GM23338 (cell line): ENCODE data around the gene NANS. TPM values are rescaled to one million over a fixed set of nuclear protein-coding genes. Genes with fewer than 3 reads are reported as not detected.
A peak's percentile ranks its signal among the peaks of the same experiment; 100 is the strongest.

Source experiments
- ATAC-seq: fragments of 200-7000 bp; cut with Tn5 transposase; 3 replicates; pipeline ENCODE4 v1.9.1; 2020
- DNase-seq: peaks from one replicate; pipeline ENCODE4 v3.0.0-alpha.2; 2015; ENCODE audit warnings: low spot score
- H2AFZ ChIP-seq: fragments of 200-600 bp; sonication (generic); 2 replicates; pipeline ENCODE4 v1.8.0; 2016; ENCODE audit warnings: antibody characterized with exemption, mild to moderate bottlenecking, moderate library complexity
- H3F3A ChIP-seq: fragments of 200-600 bp; sonication (generic); replicated peaks from 2 replicates; pipeline ENCODE4 v1.8.0; 2017; ENCODE audit warnings: antibody characterized with exemption, mixed run types, low read depth
- H3K27ac ChIP-seq: fragments of 200-600 bp; sonication (generic); 2 replicates; pipeline ENCODE4 v1.6.1; 2016; ENCODE audit warnings: low read depth
- H3K27me3 ChIP-seq: fragments of 200-600 bp; sonication (generic); 2 replicates; pipeline ENCODE4 v1.8.0; 2016; ENCODE audit warnings: mild to moderate bottlenecking, mixed run types, moderate library complexity; ENCODE audit not compliant: insufficient read depth
- H3K36me3 ChIP-seq: fragments of 200-600 bp; sonication (generic); 2 replicates; pipeline ENCODE4 v1.8.0; 2016; ENCODE audit warnings: mild to moderate bottlenecking; ENCODE audit not compliant: insufficient read depth
- H3K4me1 ChIP-seq: fragments of 200-600 bp; sonication (generic); 2 replicates; pipeline ENCODE4 v1.8.0; 2016; ENCODE audit warnings: mild to moderate bottlenecking, moderate library complexity; ENCODE audit not compliant: insufficient read depth
- H3K4me2 ChIP-seq: fragments of 200-600 bp; sonication (generic); 2 replicates; pipeline ENCODE4 v1.7.1; 2017; ENCODE audit warnings: mixed run types
- H3K4me3 ChIP-seq: fragments of 200-600 bp; sonication (generic); 2 replicates; pipeline ENCODE4 v1.6.1; 2016; ENCODE audit warnings: mixed run types
- H3K79me2 ChIP-seq: fragments of 200-600 bp; sonication (generic); replicated peaks from 2 replicates; pipeline ENCODE4 v1.8.0; 2017; ENCODE audit warnings: mild to moderate bottlenecking; ENCODE audit not compliant: insufficient read depth
- H3K9me2 ChIP-seq: fragments of 200-600 bp; sonication (generic); 2 replicates; pipeline ENCODE4 v1.8.0; 2017; ENCODE audit not compliant: insufficient read depth
- H4K20me1 ChIP-seq: fragments of 200-600 bp; sonication (generic); replicated peaks from 2 replicates; pipeline ENCODE4 v1.8.0; 2017; ENCODE audit warnings: mild to moderate bottlenecking; ENCODE audit not compliant: insufficient read depth
- H3K27ac Mint-ChIP-seq: 2 replicates; pipeline ENCODE4 v1.8.0; 2020; ENCODE audit warnings: inconsistent platforms, mild to moderate bottlenecking, moderate library complexity, mixed read lengths
- H3K27me3 Mint-ChIP-seq: 3 replicates; pipeline ENCODE4 v1.8.0; 2022; ENCODE audit warnings: low read depth, mild to moderate bottlenecking, moderate library complexity, mixed read lengths, inconsistent platforms; ENCODE audit not compliant: insufficient read depth, poor library complexity
- H3K36me3 Mint-ChIP-seq: 3 replicates; pipeline ENCODE4 v1.8.0; 2021; ENCODE audit warnings: low read depth, mild to moderate bottlenecking, inconsistent platforms, moderate library complexity, mixed read lengths
- H3K4me1 Mint-ChIP-seq: 3 replicates; pipeline ENCODE4 v1.8.0; 2020; ENCODE audit warnings: mild to moderate bottlenecking, inconsistent platforms, mixed read lengths
- H3K4me3 Mint-ChIP-seq: 3 replicates; pipeline ENCODE4 v1.8.0; 2021; ENCODE audit warnings: moderate library complexity, mild to moderate bottlenecking, inconsistent platforms, mixed read lengths
- H3K9me3 Mint-ChIP-seq: 3 replicates; pipeline ENCODE4 v1.8.0; 2020; ENCODE audit warnings: moderate library complexity, mild to moderate bottlenecking, inconsistent platforms, mixed read lengths
- CREB1 ChIP-seq: fragments of 250-450 bp; sonication (Bioruptor Pico); IDR thresholded peaks from 2 replicates; pipeline ENCODE4 v1.5.0; 2020; ENCODE audit warnings: low read depth, mild to moderate bottlenecking, moderate library complexity
- EZH2phosphoT487 ChIP-seq: fragments of 200-600 bp; sonication (generic); IDR thresholded peaks from one replicate; pipeline ENCODE4 v1.8.1; 2018; ENCODE audit warnings: antibody characterized with exemption; ENCODE audit not compliant: unreplicated experiment
- JUNB ChIP-seq: IDR thresholded peaks from one replicate; pipeline ENCODE4 v1.6.1; 2016; ENCODE audit warnings: antibody characterized with exemption; ENCODE audit not compliant: unreplicated experiment
- NANOG ChIP-seq: IDR thresholded peaks from 2 replicates; pipeline ENCODE4 v1.6.1; 2016; ENCODE audit warnings: antibody characterized with exemption, borderline replicate concordance
- POLR2AphosphoS5 ChIP-seq: IDR thresholded peaks from 2 replicates; pipeline ENCODE4 v1.6.1; 2016; ENCODE audit warnings: antibody characterized with exemption, low read depth
- STAT1 ChIP-seq: IDR thresholded peaks from one replicate; pipeline ENCODE4 v1.6.1; 2016; ENCODE audit warnings: antibody characterized with exemption; ENCODE audit not compliant: unreplicated experiment
- ZNF114 ChIP-seq: fragments of 250-450 bp; sonication (Bioruptor Pico); IDR thresholded peaks from 2 replicates; pipeline ENCODE4 v1.5.0; 2020; ENCODE audit warnings: mild to moderate bottlenecking, moderate library complexity
- ZNF331 ChIP-seq: fragments of 250-450 bp; sonication (Bioruptor Pico); IDR thresholded peaks from 2 replicates; pipeline ENCODE4 v1.5.0; 2020; ENCODE audit warnings: low read depth, mild to moderate bottlenecking, moderate library complexity
- polyA plus RNA-seq: library from polyadenylated mRNA; unstranded; fragments of >200 nt; fragmentation: Nextera tagmentation; extraction: Ambion mirVana; gene quantifications from 2 replicates; pipeline ENCODE4 v1.2.1, GENCODE V29; 2016
- total RNA-seq: library from RNA; depleted of rRNA; stranded (reverse); fragments of >200 nt; shearing (Covaris generic); gene quantifications from 2 replicates; pipeline ENCODE4 v1.2.3, GENCODE V29; 2014
- TF ChIP-seq, protein P1 (sequence below): fragments of 250-450 bp; sonication (Bioruptor Pico); IDR thresholded peaks from 2 replicates; pipeline ENCODE4 v1.5.0; 2020; ENCODE audit warnings: mild to moderate bottlenecking, moderate library complexity
- TF ChIP-seq, protein P2 (sequence below), 2 experiments: fragments of 200-600 bp in 1 of 2; sonication (generic) in 1 of 2; conservative IDR thresholded peaks; 2 replicates each; pipeline versions ENCODE4 v1.5.1 to v1.6.1; 2016 to 2017; ENCODE audit warnings: antibody characterized with exemption in 2 of 2, low read depth in 2 of 2, mild to moderate bottlenecking in 2 of 2, moderate library complexity in 1 of 2
- TF ChIP-seq, protein P3 (sequence below): IDR thresholded peaks from one replicate; pipeline ENCODE4 v1.6.1; 2018; ENCODE audit warnings: antibody characterized with exemption; ENCODE audit not compliant: unreplicated experiment
- TF ChIP-seq, protein P4 (sequence below): IDR thresholded peaks from 2 replicates; pipeline ENCODE4 v1.6.1; 2016; ENCODE audit warnings: antibody characterized with exemption

NANS gene
- total and polyA plus RNA-seq, 2 experiments from 2014 or later, result 67.3 to 77.4 TPM

DNA sequence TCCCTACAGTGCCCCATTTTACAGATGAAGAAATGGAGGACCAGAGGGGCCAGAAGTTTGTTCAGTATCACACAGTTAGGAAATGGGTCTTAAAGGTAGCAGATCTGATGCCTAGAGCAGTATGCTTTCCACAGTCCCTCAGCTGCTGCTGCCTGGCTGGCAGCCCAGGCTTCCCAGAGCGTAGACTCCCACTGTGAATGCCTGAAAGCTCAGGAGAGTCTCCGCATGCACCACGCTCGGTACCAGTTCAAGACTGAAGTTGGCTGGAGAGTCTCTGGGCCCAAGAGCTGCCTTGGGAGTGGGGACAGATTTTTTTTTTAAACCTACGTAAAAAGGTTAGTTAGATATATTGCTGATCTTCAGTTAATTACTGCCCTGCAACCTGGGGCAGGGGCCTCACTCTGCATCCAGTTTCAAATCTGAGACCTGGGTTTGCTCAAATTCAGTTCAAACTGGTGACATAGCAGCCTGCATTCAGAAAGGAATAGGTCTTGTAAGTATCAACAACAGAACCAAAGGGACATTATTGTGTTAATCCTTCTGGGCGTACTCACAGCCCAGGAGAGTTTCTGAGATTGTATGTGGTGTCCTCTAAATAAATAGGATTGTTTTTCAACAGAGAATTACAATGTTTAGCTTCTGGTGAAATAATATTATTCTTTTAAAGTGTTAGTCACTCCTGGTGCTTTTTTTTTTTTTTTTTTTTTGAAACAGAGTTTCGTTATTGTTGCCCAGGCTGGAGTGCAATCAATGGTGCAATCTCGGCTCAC, 8.3 kb downstream of the NANS start:
- Histone ChIP-seq H3K27me3 (no peaks in the 10 kb centered on the region), H2AFZ (no peak overlapping the region), H3K36me3 (peaks cover 5% of the 10 kb centered on the region), H3K4me3 (no peak overlapping the region), H3K4me1 (no peaks in the 10 kb centered on the region), H3K4me2 (no peak overlapping the region), H4K20me1 (peaks cover 6% of the 10 kb centered on the region), H3K27ac (no peak overlapping the region), H3F3A (no peaks in the 10 kb centered on the region), H3K9me2 (no peaks in the 10 kb centered on the region), H3K79me2 (peaks cover 4% of the 10 kb centered on the region; the same call in 1 of the 2 replicates)
- TF ChIP-seq EZH2phosphoT487 (no peak), STAT1 (no peak), ZNF331 (no peak), JUNB (no peak), ZNF114 (CRISPR knock-in tag) (no peak), NANOG (no peak), CREB1 (no peak), POLR2AphosphoS5 (no peak)
- TF ChIP-seq, protein P1, sequence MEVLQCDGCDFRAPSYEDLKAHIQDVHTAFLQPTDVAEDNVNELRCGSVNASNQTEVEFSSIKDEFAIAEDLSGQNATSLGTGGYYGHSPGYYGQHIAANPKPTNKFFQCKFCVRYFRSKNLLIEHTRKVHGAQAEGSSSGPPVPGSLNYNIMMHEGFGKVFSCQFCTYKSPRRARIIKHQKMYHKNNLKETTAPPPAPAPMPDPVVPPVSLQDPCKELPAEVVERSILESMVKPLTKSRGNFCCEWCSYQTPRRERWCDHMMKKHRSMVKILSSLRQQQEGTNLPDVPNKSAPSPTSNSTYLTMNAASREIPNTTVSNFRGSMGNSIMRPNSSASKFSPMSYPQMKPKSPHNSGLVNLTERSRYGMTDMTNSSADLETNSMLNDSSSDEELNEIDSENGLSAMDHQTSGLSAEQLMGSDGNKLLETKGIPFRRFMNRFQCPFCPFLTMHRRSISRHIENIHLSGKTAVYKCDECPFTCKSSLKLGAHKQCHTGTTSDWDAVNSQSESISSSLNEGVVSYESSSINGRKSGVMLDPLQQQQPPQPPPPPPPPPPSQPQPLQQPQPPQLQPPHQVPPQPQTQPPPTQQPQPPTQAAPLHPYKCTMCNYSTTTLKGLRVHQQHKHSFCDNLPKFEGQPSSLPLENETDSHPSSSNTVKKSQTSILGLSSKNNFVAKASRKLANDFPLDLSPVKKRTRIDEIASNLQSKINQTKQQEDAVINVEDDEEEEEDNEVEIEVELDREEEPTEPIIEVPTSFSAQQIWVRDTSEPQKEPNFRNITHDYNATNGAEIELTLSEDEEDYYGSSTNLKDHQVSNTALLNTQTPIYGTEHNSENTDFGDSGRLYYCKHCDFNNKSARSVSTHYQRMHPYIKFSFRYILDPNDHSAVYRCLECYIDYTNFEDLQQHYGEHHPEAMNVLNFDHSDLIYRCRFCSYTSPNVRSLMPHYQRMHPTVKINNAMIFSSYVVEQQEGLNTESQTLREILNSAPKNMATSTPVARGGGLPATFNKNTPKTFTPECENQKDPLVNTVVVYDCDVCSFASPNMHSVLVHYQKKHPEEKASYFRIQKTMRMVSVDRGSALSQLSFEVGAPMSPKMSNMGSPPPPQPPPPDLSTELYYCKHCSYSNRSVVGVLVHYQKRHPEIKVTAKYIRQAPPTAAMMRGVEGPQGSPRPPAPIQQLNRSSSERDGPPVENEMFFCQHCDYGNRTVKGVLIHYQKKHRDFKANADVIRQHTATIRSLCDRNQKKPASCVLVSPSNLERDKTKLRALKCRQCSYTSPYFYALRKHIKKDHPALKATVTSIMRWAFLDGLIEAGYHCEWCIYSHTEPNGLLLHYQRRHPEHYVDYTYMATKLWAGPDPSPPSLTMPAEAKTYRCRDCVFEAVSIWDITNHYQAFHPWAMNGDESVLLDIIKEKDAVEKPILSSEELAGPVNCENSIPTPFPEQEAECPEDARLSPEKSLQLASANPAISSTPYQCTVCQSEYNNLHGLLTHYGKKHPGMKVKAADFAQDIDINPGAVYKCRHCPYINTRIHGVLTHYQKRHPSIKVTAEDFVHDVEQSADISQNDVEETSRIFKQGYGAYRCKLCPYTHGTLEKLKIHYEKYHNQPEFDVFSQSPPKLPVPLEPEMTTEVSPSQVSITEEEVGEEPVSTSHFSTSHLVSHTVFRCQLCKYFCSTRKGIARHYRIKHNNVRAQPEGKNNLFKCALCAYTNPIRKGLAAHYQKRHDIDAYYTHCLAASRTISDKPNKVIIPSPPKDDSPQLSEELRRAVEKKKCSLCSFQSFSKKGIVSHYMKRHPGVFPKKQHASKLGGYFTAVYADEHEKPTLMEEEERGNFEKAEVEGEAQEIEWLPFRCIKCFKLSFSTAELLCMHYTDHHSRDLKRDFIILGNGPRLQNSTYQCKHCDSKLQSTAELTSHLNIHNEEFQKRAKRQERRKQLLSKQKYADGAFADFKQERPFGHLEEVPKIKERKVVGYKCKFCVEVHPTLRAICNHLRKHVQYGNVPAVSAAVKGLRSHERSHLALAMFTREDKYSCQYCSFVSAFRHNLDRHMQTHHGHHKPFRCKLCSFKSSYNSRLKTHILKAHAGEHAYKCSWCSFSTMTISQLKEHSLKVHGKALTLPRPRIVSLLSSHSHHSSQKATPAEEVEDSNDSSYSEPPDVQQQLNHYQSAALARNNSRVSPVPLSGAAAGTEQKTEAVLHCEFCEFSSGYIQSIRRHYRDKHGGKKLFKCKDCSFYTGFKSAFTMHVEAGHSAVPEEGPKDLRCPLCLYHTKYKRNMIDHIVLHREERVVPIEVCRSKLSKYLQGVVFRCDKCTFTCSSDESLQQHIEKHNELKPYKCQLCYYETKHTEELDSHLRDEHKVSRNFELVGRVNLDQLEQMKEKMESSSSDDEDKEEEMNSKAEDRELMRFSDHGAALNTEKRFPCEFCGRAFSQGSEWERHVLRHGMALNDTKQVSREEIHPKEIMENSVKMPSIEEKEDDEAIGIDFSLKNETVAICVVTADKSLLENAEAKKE (CRISPR knock-in tag), result no peak
- TF ChIP-seq, protein P2, sequence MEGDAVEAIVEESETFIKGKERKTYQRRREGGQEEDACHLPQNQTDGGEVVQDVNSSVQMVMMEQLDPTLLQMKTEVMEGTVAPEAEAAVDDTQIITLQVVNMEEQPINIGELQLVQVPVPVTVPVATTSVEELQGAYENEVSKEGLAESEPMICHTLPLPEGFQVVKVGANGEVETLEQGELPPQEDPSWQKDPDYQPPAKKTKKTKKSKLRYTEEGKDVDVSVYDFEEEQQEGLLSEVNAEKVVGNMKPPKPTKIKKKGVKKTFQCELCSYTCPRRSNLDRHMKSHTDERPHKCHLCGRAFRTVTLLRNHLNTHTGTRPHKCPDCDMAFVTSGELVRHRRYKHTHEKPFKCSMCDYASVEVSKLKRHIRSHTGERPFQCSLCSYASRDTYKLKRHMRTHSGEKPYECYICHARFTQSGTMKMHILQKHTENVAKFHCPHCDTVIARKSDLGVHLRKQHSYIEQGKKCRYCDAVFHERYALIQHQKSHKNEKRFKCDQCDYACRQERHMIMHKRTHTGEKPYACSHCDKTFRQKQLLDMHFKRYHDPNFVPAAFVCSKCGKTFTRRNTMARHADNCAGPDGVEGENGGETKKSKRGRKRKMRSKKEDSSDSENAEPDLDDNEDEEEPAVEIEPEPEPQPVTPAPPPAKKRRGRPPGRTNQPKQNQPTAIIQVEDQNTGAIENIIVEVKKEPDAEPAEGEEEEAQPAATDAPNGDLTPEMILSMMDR (conservative IDR thresholded peaks at IDR 0.05; ENCODE audit: low read depth in 2 of 2), result no peak
- TF ChIP-seq, protein P3, sequence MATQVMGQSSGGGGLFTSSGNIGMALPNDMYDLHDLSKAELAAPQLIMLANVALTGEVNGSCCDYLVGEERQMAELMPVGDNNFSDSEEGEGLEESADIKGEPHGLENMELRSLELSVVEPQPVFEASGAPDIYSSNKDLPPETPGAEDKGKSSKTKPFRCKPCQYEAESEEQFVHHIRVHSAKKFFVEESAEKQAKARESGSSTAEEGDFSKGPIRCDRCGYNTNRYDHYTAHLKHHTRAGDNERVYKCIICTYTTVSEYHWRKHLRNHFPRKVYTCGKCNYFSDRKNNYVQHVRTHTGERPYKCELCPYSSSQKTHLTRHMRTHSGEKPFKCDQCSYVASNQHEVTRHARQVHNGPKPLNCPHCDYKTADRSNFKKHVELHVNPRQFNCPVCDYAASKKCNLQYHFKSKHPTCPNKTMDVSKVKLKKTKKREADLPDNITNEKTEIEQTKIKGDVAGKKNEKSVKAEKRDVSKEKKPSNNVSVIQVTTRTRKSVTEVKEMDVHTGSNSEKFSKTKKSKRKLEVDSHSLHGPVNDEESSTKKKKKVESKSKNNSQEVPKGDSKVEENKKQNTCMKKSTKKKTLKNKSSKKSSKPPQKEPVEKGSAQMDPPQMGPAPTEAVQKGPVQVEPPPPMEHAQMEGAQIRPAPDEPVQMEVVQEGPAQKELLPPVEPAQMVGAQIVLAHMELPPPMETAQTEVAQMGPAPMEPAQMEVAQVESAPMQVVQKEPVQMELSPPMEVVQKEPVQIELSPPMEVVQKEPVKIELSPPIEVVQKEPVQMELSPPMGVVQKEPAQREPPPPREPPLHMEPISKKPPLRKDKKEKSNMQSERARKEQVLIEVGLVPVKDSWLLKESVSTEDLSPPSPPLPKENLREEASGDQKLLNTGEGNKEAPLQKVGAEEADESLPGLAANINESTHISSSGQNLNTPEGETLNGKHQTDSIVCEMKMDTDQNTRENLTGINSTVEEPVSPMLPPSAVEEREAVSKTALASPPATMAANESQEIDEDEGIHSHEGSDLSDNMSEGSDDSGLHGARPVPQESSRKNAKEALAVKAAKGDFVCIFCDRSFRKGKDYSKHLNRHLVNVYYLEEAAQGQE, result no peak
- TF ChIP-seq, protein P4, sequence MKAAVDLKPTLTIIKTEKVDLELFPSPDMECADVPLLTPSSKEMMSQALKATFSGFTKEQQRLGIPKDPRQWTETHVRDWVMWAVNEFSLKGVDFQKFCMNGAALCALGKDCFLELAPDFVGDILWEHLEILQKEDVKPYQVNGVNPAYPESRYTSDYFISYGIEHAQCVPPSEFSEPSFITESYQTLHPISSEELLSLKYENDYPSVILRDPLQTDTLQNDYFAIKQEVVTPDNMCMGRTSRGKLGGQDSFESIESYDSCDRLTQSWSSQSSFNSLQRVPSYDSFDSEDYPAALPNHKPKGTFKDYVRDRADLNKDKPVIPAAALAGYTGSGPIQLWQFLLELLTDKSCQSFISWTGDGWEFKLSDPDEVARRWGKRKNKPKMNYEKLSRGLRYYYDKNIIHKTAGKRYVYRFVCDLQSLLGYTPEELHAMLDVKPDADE, result no peak
- Mint-ChIP-seq H3K27ac (no peak overlapping the region), H3K9me3 (no peaks in the 10 kb centered on the region), H3K4me1 (no peaks in the 10 kb centered on the region; the same call in 2 of the 3 replicates), H3K4me3 (no peak overlapping the region), H3K36me3 (peaks cover 40% of the 10 kb centered on the region), H3K27me3 (peaks cover 6% of the 10 kb centered on the region)
- DNase-seq, result no peak
- peak; percentile 62 for ATAC-seq
